Glomerular visceral epithelial cell (primary cell): ENCODE data around the gene CDH19.

ENCODE experiments used
- DNase-seq: peaks from one replicate; pipeline ENCODE4 v3.0.0-alpha.2; 2016; ENCODE audit errors: extremely low spot score

CDH19 gene

GRCh38 chr18:66603941-66604627, at the start of gene CDH19:
TSS of gene CDH19 (minus strand) at chr18:66604090. CDS start at chr18:66572204, 31,886 bp downstream.
- DNase-seq = no peak

DNA sequence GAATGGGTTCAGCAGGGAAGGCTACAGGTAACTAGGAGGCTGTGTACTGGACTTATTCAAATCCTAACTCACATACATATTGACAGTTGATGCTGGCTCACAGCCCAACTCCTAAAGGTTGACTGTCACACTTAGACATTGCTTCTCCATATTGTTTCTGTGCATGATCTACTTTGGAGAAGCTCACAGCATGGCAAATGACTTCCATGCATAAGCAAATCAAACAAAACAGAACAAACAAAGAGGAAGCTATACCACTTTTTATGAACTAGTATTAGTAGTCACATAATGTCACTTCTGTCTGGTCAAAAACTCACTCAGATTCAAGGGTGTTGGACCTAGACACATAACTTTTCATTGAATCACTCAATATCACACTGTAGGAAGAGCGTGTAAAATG, 43.8 kb upstream of the CDH19 start:
- no peak for DNase-seq

GRCh38 chr18:66646609-66647008, 42.7 kb upstream of the CDH19 start:
- peak; percentile 12 for DNase-seq

- no peak for DNase-seq
These were observed 42.1 kb upstream of the CDH19 start for GRCh38 chr18:66645983-66646382.

DNA sequence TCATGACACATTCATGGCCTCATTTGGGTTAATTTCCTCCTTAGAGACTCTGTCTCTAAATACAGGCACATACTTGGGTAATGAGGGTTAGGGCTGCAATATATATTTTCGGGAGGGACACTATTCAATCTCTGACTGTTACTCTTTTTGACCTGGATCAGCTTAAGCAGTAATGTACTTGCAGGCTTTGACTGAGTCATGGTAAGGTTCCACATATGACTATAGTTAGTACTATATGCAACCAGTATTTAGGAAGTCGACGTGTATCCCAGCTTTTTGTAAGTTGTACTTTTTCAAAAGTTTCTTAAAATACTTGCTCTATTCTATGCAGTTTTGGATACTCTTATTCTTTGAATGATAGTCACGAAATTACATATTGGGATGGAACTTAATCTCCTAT, 37.2 kb upstream of the CDH19 start:
- no peak for DNase-seq

DNA sequence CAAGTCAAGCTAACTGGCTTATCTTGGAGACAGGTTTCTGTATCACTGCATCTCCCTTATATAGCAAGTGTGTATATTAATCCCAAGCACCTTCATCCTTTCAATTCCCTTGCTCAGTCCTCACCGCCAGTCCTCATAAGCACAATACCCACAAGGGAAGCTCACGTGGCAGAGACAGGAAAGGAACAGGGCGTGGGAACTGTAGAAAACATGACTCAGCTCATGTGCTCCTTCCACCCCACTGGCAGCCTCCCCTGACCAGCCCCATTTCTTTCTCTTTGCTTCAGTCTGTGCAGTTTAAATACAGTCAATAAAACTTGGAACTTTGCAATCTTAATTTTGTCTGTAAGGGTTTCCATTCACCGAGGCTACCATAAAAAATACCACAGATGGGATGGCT, 36.5 kb upstream of the CDH19 start:
- DNase-seq = no peak

DNA sequence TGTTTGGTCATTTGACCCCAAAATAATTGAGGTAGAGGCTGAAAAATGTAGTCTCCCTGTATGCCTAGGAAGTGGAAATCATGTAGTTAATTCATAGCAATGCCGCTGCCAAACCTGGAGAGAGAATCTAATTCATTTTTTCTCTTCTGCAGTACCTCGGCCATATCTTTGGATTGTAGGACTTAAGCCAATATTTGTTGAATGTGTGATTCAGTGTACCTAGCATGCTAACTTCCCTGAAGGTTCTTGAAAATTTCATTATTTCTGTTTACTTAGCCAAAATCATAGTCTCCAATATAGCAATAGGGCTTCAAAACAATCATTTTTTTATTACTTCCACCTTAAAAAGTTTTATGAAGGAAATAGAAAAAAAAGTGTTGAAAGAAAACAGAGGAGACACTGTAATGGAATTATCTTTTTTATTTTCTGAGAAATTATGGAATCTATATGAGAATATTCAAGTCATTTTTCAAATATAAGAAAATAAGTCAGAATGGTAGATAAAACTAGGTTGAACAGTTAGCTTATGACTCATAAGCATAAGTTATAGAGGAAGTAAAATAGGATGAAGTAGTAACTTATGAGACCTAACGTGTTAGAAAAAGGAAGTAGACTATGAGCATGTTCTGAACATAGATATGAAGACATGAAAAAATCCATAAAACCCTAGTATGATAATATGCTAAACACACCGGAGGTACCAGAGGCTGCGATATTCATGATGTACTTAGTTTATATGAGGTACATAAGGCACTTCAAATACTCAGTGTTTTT, 35.2 kb upstream of the CDH19 start:
- no peak for DNase-seq

GRCh38 chr18:66635342-66635741, 31.5 kb upstream of the CDH19 start:
- DNase-seq = no peak

DNA sequence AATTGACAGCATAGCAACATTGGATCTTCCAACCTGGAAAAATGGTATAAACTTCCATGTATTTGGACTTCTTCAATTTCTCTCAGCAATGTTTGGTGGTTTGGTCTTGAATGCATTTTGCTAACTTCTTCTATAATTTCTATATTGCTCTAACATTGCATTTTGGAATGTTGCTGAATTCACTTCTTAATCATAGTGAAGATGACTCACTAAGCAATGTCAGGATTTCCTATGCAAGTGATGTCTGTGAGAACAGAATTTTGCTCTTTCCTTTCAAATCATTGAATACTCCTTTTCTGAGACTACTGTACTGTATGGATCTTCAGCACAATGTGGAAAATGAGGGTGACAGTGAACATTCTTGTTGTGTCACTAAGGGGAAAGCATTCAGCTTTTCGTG, 28.9 kb upstream of the CDH19 start:
- DNase-seq = no peak

DNA sequence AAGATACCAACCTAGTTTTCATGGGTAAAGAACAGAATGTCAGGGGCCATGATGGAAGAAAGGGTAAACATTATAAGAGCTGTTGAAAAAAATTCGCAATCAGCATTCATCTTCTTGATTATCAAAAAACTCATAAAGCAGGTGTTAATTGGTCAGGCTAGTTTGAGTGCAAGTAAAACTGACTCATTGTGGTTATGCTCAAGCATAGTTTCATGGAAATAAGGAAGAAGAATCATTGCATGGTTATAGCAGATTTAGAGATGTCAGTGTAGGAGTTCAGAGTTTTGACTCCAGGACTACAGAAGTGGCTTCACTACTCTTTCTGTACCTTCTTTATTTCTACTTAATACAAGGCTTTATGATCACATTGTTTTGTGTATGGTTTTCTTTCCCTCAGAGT, 26.9 kb upstream of the CDH19 start:
- no peak for DNase-seq

GRCh38 chr18:66623821-66624220, 19.9 kb upstream of the CDH19 start:
- DNase-seq = no peak

DNA sequence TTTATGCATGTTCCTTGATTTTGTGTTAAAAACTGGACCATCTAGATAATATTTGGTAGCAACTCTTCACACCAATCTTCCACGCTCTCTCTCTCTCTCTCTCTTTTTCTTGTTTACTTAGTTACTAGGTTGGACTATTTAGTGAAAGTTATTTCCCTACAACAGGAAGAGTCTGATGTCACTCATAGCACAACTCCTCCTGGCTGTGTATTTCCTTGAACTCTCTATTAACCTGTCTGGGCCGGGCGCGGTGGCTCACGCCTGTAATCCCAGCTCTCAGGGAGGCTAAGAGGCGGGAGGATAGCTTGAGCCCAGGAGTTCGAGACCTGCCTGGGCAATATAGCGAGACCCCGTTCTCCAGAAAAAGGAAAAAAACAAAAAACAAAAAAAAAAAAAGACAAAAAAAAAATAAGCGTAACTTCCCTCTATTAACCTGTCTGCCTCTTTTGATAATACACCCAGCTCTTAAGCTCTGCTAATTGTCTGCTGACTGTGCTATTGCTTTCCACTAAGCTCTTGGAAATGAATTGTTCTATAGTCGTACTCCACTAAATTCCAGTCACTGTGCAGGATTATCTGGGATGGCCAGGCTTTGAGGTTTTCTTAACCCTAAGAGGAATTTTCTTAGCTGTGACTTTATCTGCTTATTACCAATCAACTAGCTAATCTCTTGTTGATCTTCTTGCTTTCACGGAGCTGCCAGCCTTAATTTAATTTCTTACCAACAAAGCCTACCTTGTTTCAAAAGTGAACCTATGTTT, 18.1 kb upstream of the CDH19 start:
- DNase-seq = no peak

- peak; percentile 5 for DNase-seq
These were observed 12.7 kb upstream of the CDH19 start for GRCh38 chr18:66616523-66616983.

DNA sequence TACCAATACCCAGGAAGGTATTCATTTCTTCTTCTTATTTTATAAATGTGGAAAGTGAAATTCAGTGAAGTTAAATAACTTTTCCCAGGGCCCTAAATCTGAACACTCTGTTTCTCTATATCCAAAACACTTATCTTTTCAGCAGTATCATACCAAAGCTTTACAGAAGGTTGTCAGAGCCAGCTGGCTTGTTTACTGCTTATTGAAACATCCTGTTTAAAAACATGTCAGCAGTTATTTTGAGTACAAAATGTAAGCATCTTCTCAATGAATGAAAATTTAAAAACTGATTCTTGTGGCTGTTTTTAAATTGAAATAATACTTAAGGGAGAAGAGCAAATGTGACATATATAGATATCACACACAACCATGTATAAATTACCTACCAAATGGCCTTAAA, 11.3 kb upstream of the CDH19 start:
- no peak for DNase-seq

DNA sequence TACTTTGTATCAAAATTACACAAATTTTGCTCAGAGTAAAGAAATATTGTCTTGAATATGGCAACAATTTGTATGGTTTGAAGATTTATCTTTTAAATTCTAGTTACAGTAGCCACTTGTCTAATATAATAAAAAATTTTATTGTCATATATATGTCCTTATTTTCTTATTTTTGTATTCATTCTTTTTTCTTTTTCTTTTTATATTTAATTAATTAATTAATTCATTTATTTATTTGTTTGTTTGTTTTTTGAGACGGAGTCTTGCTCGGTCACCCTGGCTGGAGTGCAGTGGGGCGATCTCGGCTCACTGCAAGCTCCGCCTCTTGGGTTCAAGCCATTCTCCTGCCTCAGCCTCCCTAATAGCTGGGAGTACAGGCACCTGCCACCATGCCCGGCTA, 3.7 kb upstream of the CDH19 start:
- no peak for DNase-seq

DNA sequence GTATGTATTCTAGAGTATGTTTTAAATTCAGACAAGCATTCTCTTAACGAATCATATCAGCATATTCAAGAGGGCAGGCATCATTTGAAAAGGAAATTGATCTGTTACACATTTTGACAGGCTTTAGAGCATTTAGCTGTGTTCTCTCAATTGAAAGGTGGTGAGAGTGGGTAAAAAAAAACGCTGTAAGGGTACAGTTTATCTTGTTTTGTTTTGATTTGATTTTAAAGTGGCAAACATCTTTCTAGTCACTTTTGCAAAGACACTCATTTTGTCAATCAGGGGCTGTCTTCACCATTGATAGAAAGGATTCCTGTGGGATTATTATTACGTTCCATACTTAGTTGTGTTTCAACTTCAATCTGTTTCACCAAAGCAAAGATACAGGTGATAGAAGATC, 2.2 kb downstream of the CDH19 start:
- DNase-seq = no peak

GRCh38 chr18:66599190-66599589, 4.7 kb downstream of the CDH19 start:
- peak; percentile 2 for DNase-seq

- DNase-seq = no peak
These were observed 16.5 kb downstream of the CDH19 start for GRCh38 chr18:66587430-66587829.

DNA sequence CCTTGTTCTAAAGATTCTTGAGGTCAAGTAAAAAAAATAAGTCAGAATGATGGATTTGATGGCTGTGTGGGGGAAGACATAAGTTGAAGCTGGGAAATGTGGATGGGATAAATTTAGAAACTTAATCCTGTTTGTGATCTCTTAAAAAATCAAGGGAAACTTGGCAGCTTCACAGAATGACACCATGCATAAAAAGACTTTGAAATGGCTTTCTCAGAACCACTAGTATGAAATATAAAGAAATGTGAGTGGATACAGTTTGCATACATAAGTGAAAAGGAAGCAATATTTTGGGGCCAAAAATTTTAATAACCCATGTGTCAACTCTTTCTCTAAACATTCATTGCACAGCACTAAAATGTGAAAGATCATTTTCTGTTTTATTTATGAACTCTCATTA, 21.7 kb downstream of the CDH19 start:
- no peak for DNase-seq

DNA sequence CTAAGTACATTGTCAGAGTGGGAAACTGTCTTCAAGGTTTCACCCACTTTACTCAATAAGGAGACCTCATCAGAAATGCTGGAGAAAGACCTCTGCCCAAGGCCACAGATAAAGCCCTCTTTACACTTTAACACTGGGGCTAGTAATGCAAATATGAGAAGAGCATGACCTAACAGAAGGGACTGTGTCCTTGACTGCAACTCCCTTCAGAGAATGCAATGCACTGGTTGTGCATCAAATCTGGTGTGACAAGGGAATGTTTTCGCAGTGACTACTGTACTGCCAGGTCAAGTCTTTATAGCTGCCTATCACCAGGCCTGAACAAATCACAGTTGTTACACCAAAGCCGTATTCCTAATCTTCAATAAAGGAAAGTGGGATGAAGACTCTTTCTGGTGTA, 28.6 kb downstream of the CDH19 start:
- no peak for DNase-seq

DNA sequence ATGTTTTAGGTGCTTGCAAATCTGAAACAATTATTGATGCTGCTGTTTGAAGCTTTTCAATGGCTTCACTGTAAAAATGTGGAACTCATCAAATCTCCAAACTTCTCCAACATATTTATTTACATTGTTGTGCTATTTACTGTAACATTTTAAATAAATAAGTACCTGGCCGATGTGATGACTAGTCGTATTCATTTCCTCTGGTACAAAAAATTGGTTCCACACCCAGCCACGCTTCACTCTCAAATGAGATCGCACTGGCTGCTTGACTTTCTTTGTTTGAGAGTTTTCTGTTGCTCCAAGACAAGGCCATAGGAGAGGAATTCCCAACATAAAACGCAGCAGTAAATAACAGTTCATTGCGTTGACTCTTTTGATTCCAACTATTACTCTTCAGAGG, 32.0 kb downstream of the CDH19 start:
- DNase-seq = no peak

DNA sequence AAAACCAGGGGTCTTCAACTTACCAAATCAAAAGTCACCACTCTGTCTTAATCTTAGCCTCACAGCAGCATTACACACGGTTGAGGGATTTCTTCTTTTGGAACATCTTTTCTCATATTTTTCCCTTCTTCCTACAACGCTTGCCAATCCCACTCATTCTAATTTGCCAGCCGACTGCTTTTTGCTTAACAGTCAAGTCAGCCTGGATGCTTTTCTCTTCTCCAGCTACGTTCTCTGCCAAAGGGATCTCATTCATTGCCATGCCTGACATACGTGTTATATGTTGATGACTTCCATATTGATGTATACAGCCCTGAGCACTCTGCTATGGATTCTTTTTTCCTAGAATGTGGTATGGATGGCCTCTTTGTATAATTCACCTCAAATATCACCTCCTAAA, 37.3 kb downstream of the CDH19 start:
- no peak for DNase-seq

GRCh38 chr18:66564236-66564635, 39.7 kb downstream of the CDH19 start:
- DNase-seq = no peak
